Measurements from ENCODE around the gene GRK1.

- no peak for TF ChIP-seq NFIC (IDR thresholded peaks at IDR 0.05; ENCODE audit: low read length)
- TF ChIP-seq PHF21A (CRISPR knock-in tag; IDR thresholded peaks at IDR 0.05) = no peak
- no peak for TF ChIP-seq SKI (IDR thresholded peaks at IDR 0.05; ENCODE audit: partially characterized antibody)
- TF ChIP-seq, protein P1, sequence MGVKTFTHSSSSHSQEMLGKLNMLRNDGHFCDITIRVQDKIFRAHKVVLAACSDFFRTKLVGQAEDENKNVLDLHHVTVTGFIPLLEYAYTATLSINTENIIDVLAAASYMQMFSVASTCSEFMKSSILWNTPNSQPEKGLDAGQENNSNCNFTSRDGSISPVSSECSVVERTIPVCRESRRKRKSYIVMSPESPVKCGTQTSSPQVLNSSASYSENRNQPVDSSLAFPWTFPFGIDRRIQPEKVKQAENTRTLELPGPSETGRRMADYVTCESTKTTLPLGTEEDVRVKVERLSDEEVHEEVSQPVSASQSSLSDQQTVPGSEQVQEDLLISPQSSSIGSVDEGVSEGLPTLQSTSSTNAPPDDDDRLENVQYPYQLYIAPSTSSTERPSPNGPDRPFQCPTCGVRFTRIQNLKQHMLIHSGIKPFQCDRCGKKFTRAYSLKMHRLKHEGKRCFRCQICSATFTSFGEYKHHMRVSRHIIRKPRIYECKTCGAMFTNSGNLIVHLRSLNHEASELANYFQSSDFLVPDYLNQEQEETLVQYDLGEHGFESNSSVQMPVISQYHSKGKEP (CRISPR knock-in tag; IDR thresholded peaks at IDR 0.05) = no peak
Measured at GRCh38 chr13:113651511-113652403, 15.3 kb upstream of the GRK1 start.

Measured in HepG2 (cell line).